ENCODE data around the gene CADM2. TPM values are rescaled to one million over a fixed set of nuclear protein-coding genes. Genes with fewer than 3 reads are reported as not detected.
"Not testable (repeated sequence)": the region's sequence is repeated elsewhere in the genome, so short reads cannot be mapped to it uniquely, and the experiment has no call there.

CADM2 gene
- total RNA-seq, 1 experiment from 2014 or later, result not detected

DNA sequence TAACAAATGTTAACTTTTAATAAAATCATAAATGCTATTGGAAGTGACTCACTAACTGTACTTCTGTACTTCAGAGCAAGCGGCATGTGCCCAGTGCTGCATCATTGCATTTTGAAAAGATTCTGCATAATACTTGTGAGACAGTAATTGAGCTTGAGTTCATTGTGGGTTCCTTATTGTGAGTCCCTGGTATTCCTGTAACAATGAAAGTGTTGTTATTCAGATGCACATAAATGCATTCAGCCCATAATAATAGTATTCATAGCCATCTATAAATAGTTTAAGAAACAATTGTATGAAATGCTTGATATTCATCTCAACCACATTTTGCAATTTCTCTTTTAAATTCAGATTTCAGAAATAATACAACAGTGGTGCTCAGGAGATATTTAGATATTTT, 976.4 kb downstream of the CADM2 start:
- DNase-seq (ENCODE audit: low spot score), result no peak

DNA sequence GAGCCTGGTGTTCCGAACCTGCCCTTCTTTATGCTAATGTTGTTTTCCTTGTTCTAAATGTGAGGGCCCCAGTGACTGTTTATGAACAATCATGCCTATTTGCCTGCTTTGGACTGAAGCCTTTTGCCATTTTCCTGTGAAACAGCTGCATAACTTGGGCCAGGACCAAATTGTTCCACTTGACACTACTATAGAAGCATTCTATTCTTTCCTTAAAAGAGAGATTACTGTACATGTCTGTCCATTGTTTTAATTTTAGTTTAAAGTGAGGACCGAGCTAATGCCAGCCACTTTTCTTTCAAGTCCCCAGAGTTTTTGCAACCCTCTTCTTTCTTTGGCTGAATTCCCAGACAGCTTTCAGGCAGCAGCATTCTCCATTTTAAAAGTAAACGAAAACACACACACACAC, 980.3 kb downstream of the CADM2 start:
- no peak for DNase-seq (ENCODE audit: low spot score)

- DNase-seq (ENCODE audit: low spot score), result no peak
Observed at GRCh38 chr3:85950435-85950834, 991.6 kb downstream of the CADM2 start.

- DNase-seq (ENCODE audit: low spot score), result no peak
Observed at GRCh38 chr3:85960793-85961192, 1002.0 kb downstream of the CADM2 start.

DNA sequence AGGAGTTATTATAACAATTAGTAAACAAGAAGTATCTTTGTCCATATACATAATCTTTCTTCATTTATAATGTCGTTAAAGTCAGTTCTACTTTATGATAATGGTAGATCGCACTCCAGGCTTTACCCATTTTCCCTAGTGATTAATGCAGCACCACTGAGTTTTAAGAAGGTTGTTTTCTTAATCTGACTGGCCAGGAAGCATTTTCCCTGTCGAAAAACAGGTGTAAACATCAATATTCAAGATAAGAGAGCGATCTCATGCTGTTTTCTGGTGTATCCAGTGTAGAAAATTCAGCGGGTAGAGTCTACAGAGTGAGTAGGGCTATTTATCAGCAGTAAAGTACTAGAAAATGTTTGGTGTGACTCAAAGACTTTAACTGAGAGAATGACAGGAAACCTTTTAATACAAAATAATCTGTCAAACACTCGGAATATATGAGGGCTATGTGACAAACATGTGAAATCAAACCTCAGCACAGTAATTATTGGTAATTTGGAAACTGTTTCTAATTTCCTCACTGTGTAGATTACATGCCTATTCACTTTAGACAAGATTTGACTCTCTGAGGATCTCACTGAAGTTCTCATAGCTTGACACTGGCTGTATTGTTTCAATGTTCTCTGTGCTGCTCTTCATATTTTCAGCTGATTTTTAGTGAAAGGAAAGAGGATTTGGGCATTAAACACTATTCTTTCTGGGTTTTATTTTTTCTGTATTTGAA, 1019.0 kb downstream of the CADM2 start:
- DNase-seq (ENCODE audit: low spot score), result no peak

DNA sequence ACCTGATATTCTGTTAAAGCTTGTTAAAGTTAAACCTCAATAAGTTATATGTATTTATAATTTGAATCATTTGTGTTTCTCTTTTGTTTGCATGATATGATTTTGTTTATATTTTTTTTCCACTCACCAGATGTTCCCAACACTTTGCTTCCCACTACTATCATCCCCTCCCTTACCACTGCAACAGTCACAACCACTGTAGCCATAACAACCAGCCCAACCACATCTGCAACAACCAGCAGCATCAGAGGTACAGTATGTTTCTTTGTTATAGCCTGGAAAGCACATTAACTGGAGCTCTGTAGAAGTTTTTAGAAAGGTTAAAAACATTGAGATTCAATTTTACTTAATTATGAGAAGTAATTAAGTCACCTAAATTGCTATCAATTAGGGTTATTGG, 1020.2 kb downstream of the CADM2 start:
- DNase-seq (ENCODE audit: low spot score), result no peak

- not testable (repeated sequence) for DNase-seq (ENCODE audit: low spot score)
Observed at GRCh38 chr3:85989581-85989980, 1030.8 kb downstream of the CADM2 start.

DNA sequence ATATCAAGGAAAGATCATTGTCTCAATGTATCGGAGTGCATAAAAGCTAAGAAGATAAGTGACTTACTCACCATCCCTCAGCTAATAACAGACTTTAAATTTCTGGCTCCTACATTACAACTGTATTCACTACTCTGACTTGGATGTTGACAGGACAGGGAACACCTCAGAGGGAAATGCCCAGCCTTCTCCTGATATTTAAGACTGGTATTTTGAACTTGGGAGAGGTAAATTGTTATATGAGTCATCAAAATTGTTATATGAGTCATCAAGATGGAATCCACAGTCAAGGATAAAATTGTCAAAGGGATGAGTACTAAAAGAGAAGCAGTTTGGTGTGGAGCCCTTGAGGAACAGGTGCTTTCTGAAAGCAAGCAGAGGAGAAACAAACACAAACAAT, 1070.8 kb downstream of the CADM2 start:
- peak; percentile 3 for DNase-seq (ENCODE audit: low spot score)

DNA sequence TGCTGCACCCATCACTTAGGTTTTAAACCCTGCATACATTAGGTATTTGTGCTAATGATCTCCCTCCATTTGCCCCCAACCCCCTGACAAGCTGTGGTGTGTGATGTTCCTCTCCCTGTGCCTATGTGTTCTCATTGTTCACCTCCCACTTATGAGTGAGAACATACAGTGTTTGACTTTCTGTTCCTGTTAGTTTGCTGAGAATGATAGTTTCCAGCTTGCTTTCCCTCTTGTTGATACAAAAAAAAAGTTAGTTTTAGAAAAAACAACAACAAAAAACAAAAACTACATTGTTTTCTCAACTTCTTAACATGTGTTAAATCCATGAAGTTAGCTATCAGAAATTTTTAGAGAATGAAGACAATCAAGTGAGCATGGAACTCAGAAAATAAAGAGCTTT, 1079.1 kb downstream of the CADM2 start:
- no peak for DNase-seq (ENCODE audit: low spot score)

DNA sequence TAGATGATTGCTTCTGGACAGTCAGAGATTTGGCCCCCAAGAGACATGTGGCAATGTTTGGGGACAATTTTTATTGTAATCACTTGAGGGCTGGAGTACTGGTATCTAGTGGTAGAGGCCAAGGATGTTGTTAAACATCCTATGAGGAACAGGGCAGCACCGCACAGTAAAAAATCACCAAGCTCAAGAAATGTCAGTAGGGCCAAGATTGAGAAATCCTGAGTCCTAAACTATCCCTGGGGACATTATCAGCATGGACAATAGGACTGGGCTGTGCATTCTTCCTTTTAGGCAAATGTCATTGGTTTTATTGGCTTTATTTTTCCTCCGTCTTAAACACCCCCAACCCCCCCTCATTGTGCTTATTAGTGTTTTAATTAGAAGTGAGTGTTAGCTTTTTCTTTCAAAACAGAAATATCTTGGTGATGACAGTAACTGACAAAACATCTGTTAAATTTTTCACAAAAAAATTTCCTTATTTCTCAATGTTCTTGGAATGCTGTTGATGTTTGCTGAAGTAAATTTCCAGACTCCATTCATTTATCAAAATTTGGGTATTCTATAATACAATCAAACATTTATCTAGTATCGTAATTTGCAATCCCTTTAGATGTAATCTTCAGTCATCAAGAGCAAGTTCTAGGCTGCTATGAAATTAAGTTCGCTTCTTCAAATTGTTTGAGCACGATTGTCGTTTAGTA, 1087.8 kb downstream of the CADM2 start:
- no peak for DNase-seq (ENCODE audit: low spot score)

DNA sequence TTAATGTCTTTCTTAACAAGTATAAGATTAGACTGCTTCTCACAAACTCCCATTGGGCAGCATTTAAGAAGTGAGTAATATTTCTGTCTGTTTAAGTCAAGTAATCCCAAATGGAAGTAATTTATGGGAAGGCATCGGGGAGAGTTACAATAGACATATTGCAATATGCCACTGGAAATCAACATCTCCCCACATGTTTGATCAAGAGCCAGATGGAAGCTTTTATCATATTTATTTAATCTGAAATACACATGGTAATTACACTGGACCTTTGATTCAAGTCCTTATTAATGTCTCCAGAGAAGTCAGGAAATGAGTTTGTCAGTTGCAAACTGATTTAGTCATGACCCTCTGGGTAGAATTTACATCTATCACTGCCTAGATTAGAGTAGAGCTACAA, 1088.4 kb downstream of the CADM2 start:
- no peak for DNase-seq (ENCODE audit: low spot score)

DNA sequence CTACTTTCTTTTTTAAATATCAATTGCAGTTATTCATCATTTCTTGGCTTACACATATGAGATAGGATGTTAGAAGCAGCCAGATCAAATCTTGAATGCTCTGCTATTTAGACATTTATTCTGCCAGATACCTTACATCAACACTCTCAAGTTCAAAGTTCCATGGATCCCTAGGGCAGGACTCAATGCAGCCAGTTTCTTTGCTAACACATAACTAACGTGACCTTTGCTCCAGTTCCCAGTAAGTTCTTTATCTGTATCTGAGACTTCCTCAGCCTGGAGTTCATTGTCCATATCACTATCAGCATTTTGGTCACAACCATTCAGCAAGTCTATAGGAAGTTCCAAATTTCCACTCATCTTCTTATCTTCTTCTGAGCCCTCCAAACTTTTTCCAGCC, 1092.3 kb downstream of the CADM2 start:
- no peak for DNase-seq (ENCODE audit: low spot score)

DNA sequence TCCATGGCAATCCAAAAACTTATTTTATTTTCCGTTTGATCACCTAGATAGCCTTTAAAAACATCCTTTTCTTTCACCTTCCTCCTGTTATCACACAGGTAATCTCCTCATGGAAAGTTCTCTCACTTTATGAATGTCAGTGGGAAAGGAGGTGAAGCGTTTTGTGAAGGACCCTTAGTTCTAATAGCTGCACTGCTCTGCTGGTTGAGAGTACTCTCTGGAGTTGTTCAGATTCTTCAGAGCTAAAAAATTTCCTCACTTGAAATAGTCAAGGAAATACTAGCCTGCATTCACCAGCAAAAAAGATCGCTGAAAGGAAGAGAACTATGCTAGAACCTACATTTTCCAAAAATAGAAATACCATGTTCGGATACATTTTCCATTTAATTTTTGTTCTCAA, 1097.2 kb downstream of the CADM2 start:
- no peak for DNase-seq (ENCODE audit: low spot score)

DNA sequence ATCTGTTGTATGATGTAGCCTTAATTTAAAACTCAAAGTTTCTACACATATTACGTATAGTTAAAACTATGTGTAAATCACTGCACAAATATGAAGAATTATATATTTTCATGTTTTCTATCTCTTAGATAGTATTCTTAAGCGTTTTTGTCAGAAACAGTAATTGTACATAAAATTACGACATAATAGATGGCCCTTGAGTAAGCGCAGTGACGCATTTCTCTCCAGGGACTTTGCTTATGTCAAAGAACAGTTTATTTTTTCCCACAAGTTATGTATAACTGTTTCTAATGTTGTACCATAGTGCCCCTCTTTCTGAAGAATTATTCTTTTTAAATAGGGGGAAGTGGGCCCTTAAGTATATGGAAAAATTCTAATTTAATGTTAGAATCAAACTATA, 1098.2 kb downstream of the CADM2 start:
- no peak for DNase-seq (ENCODE audit: low spot score)

GRCh38 chr3:86073799-86074198, 1115.0 kb downstream of the CADM2 start:
- DNase-seq (ENCODE audit: low spot score), result no peak

DNA sequence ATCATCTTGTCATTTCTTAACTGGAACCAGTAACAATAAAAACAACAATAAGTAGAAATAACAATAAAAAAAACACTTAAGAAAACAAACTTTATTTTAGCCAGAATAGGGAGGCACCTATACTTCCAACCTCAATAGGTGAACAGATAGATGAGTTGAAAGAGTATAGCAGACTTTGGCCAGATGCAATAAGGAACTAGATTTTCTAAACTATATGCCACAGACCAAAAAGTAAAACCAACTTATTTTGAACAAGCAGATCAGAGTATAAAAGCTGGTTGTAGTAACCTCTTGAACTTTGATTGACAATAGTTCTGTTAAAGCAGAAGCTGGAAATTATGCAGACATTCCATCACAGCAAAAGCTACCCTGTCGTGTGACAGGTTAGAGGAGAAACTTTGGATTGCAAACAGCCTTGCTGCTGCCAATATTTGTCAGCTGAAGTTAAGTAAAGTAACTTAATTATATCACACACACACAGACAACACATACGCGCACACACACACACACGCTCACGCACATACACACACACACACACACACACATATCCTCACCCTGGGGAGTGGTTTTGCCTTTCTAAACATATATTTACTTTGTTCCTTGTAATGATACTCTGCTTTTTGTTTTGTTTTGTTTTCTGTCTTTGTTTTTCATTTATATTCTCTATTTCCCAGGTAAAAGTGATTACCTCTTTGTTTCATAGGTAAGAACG, 1128.5 kb downstream of the CADM2 start:
- DNase-seq (ENCODE audit: low spot score), result no peak

GRCh38 chr3:86104154-86104553, 1145.4 kb downstream of the CADM2 start:
- no peak for DNase-seq (ENCODE audit: low spot score)

DNA sequence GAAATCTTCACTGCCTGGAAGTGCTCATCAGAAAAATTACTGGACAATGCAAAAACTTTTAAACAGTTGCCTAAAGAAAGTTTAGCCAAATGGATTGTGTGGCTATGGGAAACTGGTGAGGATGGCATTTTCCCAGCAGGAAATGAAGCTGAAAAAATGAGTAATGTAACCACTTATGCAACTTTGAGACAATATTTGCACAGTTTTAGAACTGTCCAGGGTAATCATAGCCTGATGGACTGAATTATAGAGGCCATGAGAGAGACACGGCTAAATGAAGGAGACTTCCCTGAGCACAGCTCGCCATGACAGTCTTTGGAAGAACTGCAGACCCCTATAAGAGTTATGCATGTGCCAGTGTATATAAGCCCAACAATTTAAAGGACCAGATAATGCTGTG, 1150.6 kb downstream of the CADM2 start:
- DNase-seq (ENCODE audit: low spot score), result no peak
